Measurements from ENCODE around the gene PCNX3. TPM values are rescaled to one million over a fixed set of nuclear protein-coding genes. Genes with fewer than 3 reads are reported as not detected.

Gene PCNX3
- total RNA-seq, 1 experiment from 2014 or later = 50.4 TPM

GRCh38 chr11:65586676-65587075, 28.9 kb upstream of the PCNX3 start:
- ChIA-PET RAD21 (ENCODE audit: low non-redundant PET in 1 of 2, low total read pairs in 2 of 2, uncharacterized antibody in 2 of 2, unreplicated experiment in 2 of 2) (no interaction called here), CTCF (interaction anchor here (1.0 kb wide), 1 partner anchor 9 kb away, joined by 3 read pairs; no protein-coding TSS in a partner anchor), POLR2A (interaction anchor here (0.8 to 1.5 kb wide), 3 partner anchors 11 to 273 kb away, joined by 3 read pairs; partner anchors contain the start of genes EHBP1L1 and MUS81)
- BruUV-seq (replicated peaks) = no TSS peak
- Histone ChIP-seq H3K4me2 (ENCODE audit: low read length) (no peak overlapping the region), H3K27me3 (ENCODE audit: insufficient read depth, low read length) (no peaks in the 10 kb centered on the region), H3K4me1 (ENCODE audit: control insufficient read depth in 1 of 2, insufficient read depth in 2 of 2, low read length in 2 of 2) (peaks cover 14 to 25% of the 10 kb centered on the region in 2 experiments), H4K20me1 (ENCODE audit: insufficient read depth) (no peaks in the 10 kb centered on the region), H3K9ac (ENCODE audit: low read length) (no peak overlapping the region), H3K9me3 (ENCODE audit: control insufficient read depth in 1 of 2, insufficient read depth in 1 of 2, low read depth in 1 of 2, low read length in 2 of 2) (no peaks in the 10 kb centered on the region), H3K27ac (ENCODE audit: low read depth, low read length) (no peak overlapping the region), H3K9me2 (ENCODE audit: insufficient read depth) (no peaks in the 10 kb centered on the region), H3K4me3 (replicated peaks in 1 of 2; ENCODE audit: low read depth in 1 of 2, low read length in 2 of 2) (no peak overlapping the region), H2AFZ (ENCODE audit: low read depth, low read length, poor library complexity, severe bottlenecking) (no peak overlapping the region), H3K79me2 (ENCODE audit: insufficient read depth, low read length) (no peaks in the 10 kb centered on the region), H3K36me3 (ENCODE audit: control insufficient read depth in 1 of 2, insufficient read depth in 2 of 2, low read length in 2 of 2) (no peaks in the 10 kb centered on the region; a peak in 1 of 4 replicates)
- intact Hi-C loops (cut with micrococcal nuclease) = no loop called here
- TF ChIP-seq FOSL1 (IDR thresholded peaks at IDR 0.05; ENCODE audit: low read depth) (no peak), ZNF274 (IDR thresholded peaks at IDR 0.05; ENCODE audit: low read depth, low read length) (no peak), SRF (IDR thresholded peaks at IDR 0.05; ENCODE audit: low read depth) (no peak), JUND (IDR thresholded peaks at IDR 0.05) (no peak), ZBTB33 (IDR thresholded peaks at IDR 0.05; ENCODE audit: extremely low read depth, insufficient replicate concordance, low read length) (no peak), CEBPB (IDR thresholded peaks at IDR 0.05; ENCODE audit: low read depth) (no peak), ZFX (IDR thresholded peaks at IDR 0.05) (no peak), SP1 (IDR thresholded peaks at IDR 0.05; ENCODE audit: low read depth) (no peak), POLR2A (IDR thresholded peaks at IDR 0.05; ENCODE audit: borderline replicate concordance, extremely low read depth, insufficient read depth, insufficient read length) (no peak), EZH2 (IDR thresholded peaks at IDR 0.05) (no peak)
- TF ChIP-seq, protein P1, sequence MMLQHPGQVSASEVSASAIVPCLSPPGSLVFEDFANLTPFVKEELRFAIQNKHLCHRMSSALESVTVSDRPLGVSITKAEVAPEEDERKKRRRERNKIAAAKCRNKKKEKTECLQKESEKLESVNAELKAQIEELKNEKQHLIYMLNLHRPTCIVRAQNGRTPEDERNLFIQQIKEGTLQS (IDR thresholded peaks at IDR 0.05) = no peak
- ATAC-seq (no peak), DNase-seq (ENCODE audit: low read depth, low spot score) (no peak)

All from HCT116 (cell line).